Breast epithelium (tissue), 4 donors: ENCODE results near the gene CCDC83. TPM values are rescaled to one million over a fixed set of nuclear protein-coding genes. Genes with fewer than 3 reads are reported as not detected.

Source experiments
- DNase-seq, 2 donors: peaks; one replicate each; pipeline ENCODE4 v3.0.0-alpha.2; 2019; ENCODE audit warnings: low spot score in 2 of 2
- H3K27ac ChIP-seq, 2 donors: fragments of 200-600 bp; sonication (generic) in 1 of 2; one replicate each; pipeline ENCODE4 v1.5.1; 2016 to 2019; ENCODE audit warnings: mild to moderate bottlenecking in 1 of 2
- H3K27me3 ChIP-seq, 2 donors: fragments of 200-600 bp; sonication (generic) in 1 of 2; one replicate each; pipeline versions ENCODE4 v1.5.1 to v1.6.0; 2017 to 2019; ENCODE audit warnings: control low read depth in 1 of 2, mild to moderate bottlenecking in 1 of 2
- H3K36me3 ChIP-seq: fragments of 200-600 bp; one replicate; pipeline ENCODE4 v1.5.1; 2019
- H3K4me1 ChIP-seq, 2 donors: fragments of 200-600 bp; sonication (generic); one replicate each; pipeline ENCODE4 v1.5.1; 2016 to 2019; ENCODE audit warnings: control low read depth in 1 of 2
- H3K4me3 ChIP-seq, 3 donors: fragments of 200-600 bp; sonication (generic); 1 replicate in 2 of 3; 2 replicates in 1 of 3; pipeline ENCODE4 v1.5.1; 2016 to 2019; ENCODE audit warnings: mild to moderate bottlenecking in 3 of 3, moderate library complexity in 2 of 3
- H3K9me3 ChIP-seq, 2 donors: fragments of 200-600 bp; sonication (generic) in 1 of 2; one replicate each; pipeline ENCODE4 v1.5.1; 2016 to 2019; ENCODE audit warnings: control low read depth in 1 of 2
- CTCF ChIP-seq, 3 donors: fragments of 450-650 bp; IDR thresholded peaks; one replicate each; pipeline ENCODE4 v1.5.1; 2016 to 2017; ENCODE audit warnings: antibody characterized with exemption in 3 of 3, mild to moderate bottlenecking in 3 of 3, moderate library complexity in 3 of 3
- POLR2A ChIP-seq: fragments of 450-650 bp; IDR thresholded peaks from one replicate; pipeline ENCODE4 v1.6.1; 2016; ENCODE audit warnings: antibody characterized with exemption, mild to moderate bottlenecking, moderate library complexity
- POLR2AphosphoS5 ChIP-seq, 3 donors: sonication (generic); formaldehyde crosslinking; IDR thresholded peaks; one replicate each; pipeline ENCODE4 v1.6.1; 2017; ENCODE audit warnings: antibody characterized with exemption in 3 of 3
- intact Hi-C: fragments of 100-400 bp; cut with DNase I; formaldehyde crosslinking; loops from one replicate; pipeline ENCODE4 v1.15.1; 2023; ENCODE audit warnings: low total_unique reads
- total RNA-seq, 3 donors: library from RNA; depleted of rRNA; stranded (reverse); fragments of >200 nt; gene quantifications; one replicate each; pipeline ENCODE4 v1.1.0, GENCODE V29; 2016

The CCDC83 gene
- total RNA-seq, 3 donors from 2014 or later = 0.33 TPM; not detected in 2

GRCh38 chr11:85941380-85941973, 86.3 kb downstream of the CCDC83 start:
- Histone ChIP-seq H3K27ac (no peak overlapping the region), H3K4me3 (no peak overlapping the region), H3K36me3 (no peaks in the 10 kb centered on the region), H3K9me3 (no peaks in the 10 kb centered on the region), H3K4me1 (no peaks in the 10 kb centered on the region), H3K27me3 (no peaks in the 10 kb centered on the region)
- TF ChIP-seq POLR2AphosphoS5 (IDR thresholded peaks at IDR 0.05) = no peak
- peak in 2 of 3 donors; percentile 42 to 63 for TF ChIP-seq CTCF (IDR thresholded peaks at IDR 0.05)
- intact Hi-C loops = no loop called here
- no peak for DNase-seq

GRCh38 chr11:85945296-85945695, 90.1 kb downstream of the CCDC83 start:
- no peak for TF ChIP-seq POLR2A
- no peak for TF ChIP-seq POLR2AphosphoS5 (IDR thresholded peaks at IDR 0.05)
- no peak for TF ChIP-seq CTCF (IDR thresholded peaks at IDR 0.05)
- H3K4me1 ChIP-seq = peaks cover 0 to 13% of the 10 kb centered on the region in 2 donors
- intact Hi-C loops = no loop called here
- H3K36me3 ChIP-seq = no peaks in the 10 kb centered on the region
- H3K4me3 ChIP-seq = no peak overlapping the region
- H3K27ac ChIP-seq = peak overlapping the region in 1 of 2 donors; percentile 13
- no peak for DNase-seq
- H3K9me3 ChIP-seq = no peaks in the 10 kb centered on the region
- no peaks in the 10 kb centered on the region for H3K27me3 ChIP-seq

- no peaks in the 10 kb centered on the region for H3K27me3 ChIP-seq
- TF ChIP-seq POLR2AphosphoS5 (IDR thresholded peaks at IDR 0.05) (no peak), POLR2A (no peak), CTCF (IDR thresholded peaks at IDR 0.05) (no peak)
- peak overlapping the region in 1 of 2 donors; percentile 13 for H3K27ac ChIP-seq
- no peaks in the 10 kb centered on the region for H3K9me3 ChIP-seq
- H3K36me3 ChIP-seq = no peaks in the 10 kb centered on the region
- H3K4me1 ChIP-seq = peaks cover 0 to 13% of the 10 kb centered on the region in 2 donors
- DNase-seq = no peak
- H3K4me3 ChIP-seq = no peak overlapping the region
- intact Hi-C loops = no loop called here
These were observed 90.6 kb downstream of the CCDC83 start for GRCh38 chr11:85945788-85946187.

GRCh38 chr11:85946221-85946620, 91.0 kb downstream of the CCDC83 start:
- Histone ChIP-seq H3K36me3 (no peaks in the 10 kb centered on the region), H3K4me3 (no peak overlapping the region), H3K9me3 (no peaks in the 10 kb centered on the region), H3K4me1 (peaks cover 0 to 13% of the 10 kb centered on the region in 2 donors), H3K27ac (peak overlapping the region; percentile 66 to 88), H3K27me3 (no peaks in the 10 kb centered on the region)
- TF ChIP-seq CTCF (IDR thresholded peaks at IDR 0.05) (no peak), POLR2A (no peak), POLR2AphosphoS5 (IDR thresholded peaks at IDR 0.05) (no peak)
- intact Hi-C loops = no loop called here
- DNase-seq = no peak

GRCh38 chr11:85947431-85948272, 92.5 kb downstream of the CCDC83 start:
- H3K27ac ChIP-seq = peak overlapping the region; percentile 66 to 88
- H3K9me3 ChIP-seq = no peaks in the 10 kb centered on the region
- H3K4me1 ChIP-seq = peaks cover 0 to 13% of the 10 kb centered on the region in 2 donors
- no peaks in the 10 kb centered on the region for H3K36me3 ChIP-seq
- no peak overlapping the region for H3K4me3 ChIP-seq
- DNase-seq = no peak
- TF ChIP-seq POLR2AphosphoS5 (IDR thresholded peaks at IDR 0.05) (peak in 2 of 3 donors; percentile 31 to 33), CTCF (IDR thresholded peaks at IDR 0.05) (no peak)
- no peaks in the 10 kb centered on the region for H3K27me3 ChIP-seq
- intact Hi-C loops = no loop called here
